Gastroesophageal sphincter (tissue), 3 donors: ENCODE data around the gene EIF4EBP2.

Source experiments
- CTCF ChIP-seq, 4 experiments: fragments of 200-600 bp in 2 of 4; fragments of 450-650 bp in 2 of 4; sonication (generic) in 1 of 4; IDR thresholded peaks; one replicate each; pipeline ENCODE4 v1.5.1; 2017 to 2019; ENCODE audit warnings: antibody characterized with exemption in 4 of 4, mild to moderate bottlenecking in 2 of 4, moderate library complexity in 2 of 4
- EP300 ChIP-seq: sonication (generic); formaldehyde crosslinking; IDR thresholded peaks from one replicate; pipeline ENCODE4 v1.6.1; 2017; ENCODE audit warnings: antibody characterized with exemption, mild to moderate bottlenecking
- POLR2AphosphoS5 ChIP-seq: sonication (generic); formaldehyde crosslinking; IDR thresholded peaks from one replicate; pipeline ENCODE4 v1.6.1; 2017; ENCODE audit warnings: antibody characterized with exemption

- no peak for TF ChIP-seq CTCF (IDR thresholded peaks at IDR 0.05)
- no peak for TF ChIP-seq POLR2AphosphoS5
- no peak for TF ChIP-seq EP300
Measured at GRCh38 chr10:70448236-70448635, 44.3 kb downstream of the EIF4EBP2 start.
